Measurements from ENCODE around the gene ZBTB40.

The ZBTB40 gene, protein sequence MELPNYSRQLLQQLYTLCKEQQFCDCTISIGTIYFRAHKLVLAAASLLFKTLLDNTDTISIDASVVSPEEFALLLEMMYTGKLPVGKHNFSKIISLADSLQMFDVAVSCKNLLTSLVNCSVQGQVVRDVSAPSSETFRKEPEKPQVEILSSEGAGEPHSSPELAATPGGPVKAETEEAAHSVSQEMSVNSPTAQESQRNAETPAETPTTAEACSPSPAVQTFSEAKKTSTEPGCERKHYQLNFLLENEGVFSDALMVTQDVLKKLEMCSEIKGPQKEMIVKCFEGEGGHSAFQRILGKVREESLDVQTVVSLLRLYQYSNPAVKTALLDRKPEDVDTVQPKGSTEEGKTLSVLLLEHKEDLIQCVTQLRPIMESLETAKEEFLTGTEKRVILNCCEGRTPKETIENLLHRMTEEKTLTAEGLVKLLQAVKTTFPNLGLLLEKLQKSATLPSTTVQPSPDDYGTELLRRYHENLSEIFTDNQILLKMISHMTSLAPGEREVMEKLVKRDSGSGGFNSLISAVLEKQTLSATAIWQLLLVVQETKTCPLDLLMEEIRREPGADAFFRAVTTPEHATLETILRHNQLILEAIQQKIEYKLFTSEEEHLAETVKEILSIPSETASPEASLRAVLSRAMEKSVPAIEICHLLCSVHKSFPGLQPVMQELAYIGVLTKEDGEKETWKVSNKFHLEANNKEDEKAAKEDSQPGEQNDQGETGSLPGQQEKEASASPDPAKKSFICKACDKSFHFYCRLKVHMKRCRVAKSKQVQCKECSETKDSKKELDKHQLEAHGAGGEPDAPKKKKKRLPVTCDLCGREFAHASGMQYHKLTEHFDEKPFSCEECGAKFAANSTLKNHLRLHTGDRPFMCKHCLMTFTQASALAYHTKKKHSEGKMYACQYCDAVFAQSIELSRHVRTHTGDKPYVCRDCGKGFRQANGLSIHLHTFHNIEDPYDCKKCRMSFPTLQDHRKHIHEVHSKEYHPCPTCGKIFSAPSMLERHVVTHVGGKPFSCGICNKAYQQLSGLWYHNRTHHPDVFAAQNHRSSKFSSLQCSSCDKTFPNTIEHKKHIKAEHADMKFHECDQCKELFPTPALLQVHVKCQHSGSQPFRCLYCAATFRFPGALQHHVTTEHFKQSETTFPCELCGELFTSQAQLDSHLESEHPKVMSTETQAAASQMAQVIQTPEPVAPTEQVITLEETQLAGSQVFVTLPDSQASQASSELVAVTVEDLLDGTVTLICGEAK

DNA sequence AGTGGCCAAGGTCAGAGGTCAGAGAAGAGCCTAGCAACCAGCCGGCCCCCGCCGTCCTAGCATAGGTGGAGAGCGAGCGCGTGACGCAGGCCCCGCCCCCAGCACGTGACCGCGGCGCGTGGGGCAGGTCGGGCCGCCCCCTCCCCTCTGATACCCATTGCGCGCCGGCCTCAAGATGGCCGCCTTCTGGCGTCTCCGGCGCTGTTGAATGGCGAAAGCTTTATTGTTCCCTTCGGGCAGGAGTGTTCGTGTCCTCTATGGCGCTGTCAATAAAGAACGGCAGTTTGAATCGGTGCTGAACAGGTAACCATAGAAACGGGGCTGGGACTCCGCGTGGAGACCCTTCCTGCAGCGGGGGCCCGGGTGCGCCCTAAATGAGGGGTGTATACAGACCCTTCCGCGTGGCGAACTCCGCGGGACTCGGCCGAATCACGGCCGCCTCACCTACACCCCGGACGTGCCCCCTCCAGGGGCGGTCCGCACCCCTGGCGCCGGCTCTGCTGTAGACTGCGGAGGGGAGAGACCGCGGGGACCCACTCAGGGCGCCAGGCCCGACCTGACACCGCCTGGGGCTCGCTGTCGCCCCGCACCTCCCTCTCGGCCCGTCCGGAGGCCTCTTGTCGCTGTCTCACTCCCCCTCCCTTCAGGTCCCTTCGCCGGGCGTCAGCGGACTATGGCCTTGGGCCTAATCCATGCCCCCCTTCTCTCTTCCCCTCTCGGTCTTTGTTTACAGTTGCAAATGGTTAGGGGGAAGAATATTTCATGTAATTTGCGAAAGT is at the start of gene ZBTB40:
TSS of gene ZBTB40 (plus strand) at position 150 of the 779 bp plus-strand sequence. CDS start 38,098 bp downstream, outside the sequence.
- peak; percentile 89 for DNase-seq (ENCODE audit: low read depth)

DNA sequence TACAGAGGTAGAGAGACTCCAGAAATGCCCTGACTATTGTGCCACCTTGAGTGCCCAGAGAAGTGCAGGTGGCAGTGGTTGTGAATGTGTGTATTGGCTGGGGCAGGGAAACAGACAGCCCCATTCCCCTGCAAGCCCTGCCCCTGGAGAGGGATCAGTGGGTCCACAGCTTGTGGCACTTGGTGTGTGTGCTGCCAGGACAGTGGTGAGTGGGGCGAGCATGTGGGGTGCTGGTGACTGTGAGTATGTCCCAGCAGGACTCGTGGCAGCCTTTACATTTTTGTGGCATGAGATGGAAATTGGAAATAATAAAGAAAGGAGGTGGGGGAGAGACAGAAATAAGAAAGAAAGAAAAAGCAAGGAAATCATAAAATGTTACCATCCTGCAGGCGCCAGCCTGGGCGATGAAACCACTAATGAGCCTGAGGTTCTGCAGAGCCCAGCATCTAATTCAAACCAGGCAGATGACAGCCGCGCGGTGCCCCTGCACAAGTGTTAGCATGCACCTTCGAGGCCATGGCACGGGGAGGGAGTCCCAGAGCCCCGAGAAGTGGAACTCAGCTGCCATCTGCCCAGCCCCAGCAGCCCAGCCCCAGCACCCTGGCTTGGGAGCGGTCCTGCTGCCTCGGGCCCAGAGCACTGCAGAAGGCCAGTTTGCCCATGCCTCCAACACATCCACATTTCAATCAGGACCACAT is 49.1 kb upstream of the ZBTB40 start:
- DNase-seq (ENCODE audit: low read depth), result no peak

DNA sequence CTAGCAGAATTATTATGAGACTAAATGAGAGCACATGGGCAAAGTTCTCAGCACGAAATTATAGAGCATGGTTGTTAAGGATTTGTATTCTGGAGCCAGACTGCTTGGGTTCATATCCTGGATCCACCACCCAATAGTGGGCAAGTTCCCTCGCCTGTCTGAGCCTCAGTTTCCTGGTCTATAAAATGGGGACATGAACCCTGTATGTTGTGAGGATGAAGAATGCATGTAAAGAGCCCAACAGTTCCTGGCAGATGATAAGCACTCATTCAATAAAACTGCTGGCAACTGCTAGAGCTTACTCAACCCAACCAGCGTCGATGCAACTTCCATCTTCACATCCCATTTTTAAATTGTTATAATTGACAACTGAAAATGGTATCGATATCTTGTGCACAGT is 47.2 kb upstream of the ZBTB40 start:
- DNase-seq (ENCODE audit: low read depth), result no peak

DNA sequence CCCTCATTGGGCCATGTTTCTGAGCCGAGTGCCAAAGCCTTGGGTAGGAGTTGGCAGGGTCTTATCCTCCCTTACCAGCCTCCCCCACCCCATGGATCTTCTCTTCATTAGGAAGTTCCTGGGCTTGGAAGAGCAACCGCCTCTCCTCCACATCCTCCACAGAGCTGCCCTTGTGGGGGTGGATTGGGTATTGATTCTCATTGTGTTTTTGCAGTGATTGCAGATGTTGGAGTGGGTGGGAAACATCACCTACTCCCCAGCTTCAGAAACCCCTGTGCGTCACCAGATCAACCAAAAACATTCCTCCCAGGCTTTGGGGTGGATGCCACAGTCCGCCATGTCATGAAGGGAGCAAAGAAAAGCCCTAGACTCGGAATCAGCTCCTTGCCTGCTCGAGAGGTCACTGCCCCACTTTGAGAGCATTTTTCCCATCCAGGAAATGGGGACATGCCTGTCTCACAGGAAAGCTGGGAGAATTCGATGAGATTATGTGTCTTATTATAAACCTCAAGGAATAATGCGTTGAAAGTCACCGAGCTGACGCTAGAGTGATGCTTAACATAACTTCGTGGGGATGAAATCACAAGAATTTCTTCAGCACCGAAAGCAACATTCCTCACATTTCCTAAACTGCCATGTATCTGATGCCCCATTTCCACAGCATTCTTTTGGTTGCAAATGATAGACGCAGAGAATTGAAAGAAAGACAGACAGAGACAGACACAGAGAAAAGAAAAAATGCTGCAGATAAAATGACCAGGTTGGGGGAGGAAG is 44.7 kb upstream of the ZBTB40 start:
- DNase-seq (ENCODE audit: low read depth), result no peak

DNA sequence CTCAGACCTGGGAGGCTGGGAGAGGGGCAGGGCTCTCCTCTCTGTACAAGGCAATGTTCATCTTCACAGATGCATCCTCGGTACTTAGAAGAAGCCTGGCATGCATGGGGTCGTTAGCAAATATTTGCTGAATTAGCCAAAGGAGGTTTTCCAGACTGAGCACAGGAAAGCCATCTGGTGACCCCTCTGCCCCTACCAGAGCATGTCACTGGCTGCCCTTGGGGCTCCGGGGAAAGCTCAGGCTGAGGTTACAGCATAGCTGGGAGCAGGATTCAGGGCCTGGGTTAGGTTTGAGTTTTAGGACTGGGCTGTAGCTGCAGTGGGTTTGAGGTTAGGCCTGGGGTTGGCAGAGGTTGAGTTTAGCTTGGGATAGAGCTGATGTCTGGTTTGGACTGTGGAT is 43.4 kb upstream of the ZBTB40 start:
- DNase-seq (ENCODE audit: low read depth), result no peak

DNA sequence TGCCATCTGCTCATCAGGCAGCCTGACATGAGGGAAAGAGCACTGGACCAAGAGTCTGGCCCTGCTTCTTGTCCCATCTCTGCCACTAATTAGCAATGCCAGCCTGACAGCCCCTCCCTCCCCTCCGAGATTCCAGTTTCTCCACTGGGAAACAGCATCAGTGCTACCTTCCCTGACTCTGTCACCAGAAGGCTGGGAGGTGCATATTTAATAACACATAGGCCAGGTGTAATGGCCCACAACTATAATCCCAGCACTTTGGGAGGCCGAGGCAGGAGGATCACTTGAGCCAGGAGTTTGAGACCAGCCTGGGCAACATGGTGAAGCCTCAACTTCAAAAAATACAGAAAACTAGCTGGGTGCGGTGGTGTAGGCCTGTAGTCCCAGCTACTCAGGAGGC is 41.2 kb upstream of the ZBTB40 start:
- no peak for DNase-seq (ENCODE audit: low read depth)

DNA sequence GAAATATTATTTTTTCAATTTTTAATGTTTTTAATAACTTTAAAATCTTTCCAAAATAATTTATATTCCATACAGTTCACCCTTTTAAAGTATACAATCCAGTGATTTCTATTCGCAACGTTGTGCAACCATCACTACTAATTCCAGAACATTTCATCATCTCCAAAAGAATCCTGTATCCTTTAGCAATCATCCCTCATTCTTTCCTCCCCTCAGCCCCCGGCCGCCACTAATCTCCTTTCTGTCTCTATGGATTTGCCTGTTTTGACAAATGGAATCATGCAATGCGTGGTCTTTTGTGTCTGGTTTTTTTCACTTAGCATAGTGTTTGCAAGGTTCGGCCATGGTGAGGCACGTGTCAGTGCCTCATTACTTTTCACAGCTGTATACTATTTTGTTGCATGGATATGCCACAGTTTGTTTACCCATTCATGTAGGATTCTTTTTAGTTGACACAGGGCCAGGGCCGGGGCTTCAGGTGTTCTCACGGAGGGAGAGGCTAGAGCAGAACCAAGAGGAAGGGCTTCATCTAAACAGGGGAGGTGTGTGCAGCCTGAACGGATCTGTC is 40.6 kb upstream of the ZBTB40 start:
- DNase-seq (ENCODE audit: low read depth), result no peak

DNA sequence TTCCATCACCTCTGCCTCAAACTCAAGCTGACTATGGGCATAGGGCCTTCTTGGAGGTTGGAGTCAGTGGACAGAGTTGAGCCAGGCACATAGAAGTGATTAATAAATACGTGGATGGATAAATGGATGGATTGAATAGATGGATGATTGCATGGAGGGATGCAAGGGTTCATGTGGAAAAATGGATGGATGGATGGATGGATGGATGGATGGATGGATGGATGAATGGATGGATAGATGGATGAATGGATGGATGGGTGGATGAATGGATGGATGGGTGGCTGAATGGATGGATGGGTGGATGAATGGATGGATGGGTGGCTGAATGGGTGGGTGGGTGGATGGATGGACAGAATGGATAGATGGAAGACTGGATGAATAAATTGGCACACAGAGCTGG is 40.1 kb upstream of the ZBTB40 start:
- DNase-seq (ENCODE audit: low read depth), result no peak

DNA sequence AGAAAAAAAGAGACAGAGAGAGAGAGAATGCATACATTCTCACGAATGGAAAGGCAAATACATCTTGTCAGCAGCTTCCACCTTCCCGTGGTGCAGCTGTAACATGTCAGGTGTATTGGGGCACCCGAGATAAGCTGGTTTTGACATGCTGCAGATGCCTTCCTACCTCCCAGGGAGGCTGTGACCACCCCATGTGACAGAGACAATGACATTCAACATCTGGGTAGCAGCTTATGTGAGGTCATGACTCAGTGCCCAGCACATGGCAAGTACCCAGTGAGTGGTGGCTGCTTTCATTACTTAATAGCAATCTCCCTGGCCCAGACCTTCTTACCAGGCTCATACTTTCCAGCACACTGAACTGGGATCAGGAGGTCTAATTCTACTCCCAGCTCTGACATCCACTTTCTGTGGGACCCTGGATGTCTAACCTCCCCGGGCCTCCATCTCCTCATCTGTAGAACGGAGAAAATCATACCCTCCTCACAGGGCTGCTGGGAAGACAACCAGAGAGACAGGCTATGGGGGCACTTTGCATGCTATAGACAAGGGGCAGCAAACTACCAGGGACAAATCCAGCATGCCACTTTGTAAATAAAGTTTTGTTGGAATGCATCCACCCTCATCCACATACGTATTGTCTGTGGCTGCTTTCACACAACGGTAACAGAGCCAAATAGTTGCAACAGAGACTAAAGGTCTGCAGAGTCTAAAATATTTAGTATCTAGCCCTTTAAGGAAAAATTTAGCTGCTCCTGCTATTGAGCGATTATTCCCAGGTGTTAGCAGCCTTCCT is 38.5 kb upstream of the ZBTB40 start:
- no peak for DNase-seq (ENCODE audit: low read depth)

DNA sequence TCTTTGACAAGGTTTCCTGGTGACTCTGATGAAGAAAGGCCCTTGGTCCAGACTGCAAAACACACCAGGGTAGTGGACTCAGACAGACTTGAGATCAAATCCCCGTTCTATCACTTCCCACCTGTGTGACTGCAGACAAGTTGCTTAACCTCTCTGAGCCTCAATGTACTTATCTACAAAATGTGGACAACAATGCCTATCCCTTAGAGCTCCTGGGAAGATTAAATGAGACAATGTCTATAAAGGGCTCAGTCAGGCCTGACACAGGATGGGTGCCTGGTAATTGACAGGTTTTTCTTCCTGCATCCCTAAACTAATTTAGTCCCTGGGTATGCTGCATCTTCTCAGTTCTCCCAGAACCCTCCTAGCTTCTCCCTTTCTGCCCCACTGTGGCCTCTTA is 37.9 kb upstream of the ZBTB40 start:
- no peak for DNase-seq (ENCODE audit: low read depth)

DNA sequence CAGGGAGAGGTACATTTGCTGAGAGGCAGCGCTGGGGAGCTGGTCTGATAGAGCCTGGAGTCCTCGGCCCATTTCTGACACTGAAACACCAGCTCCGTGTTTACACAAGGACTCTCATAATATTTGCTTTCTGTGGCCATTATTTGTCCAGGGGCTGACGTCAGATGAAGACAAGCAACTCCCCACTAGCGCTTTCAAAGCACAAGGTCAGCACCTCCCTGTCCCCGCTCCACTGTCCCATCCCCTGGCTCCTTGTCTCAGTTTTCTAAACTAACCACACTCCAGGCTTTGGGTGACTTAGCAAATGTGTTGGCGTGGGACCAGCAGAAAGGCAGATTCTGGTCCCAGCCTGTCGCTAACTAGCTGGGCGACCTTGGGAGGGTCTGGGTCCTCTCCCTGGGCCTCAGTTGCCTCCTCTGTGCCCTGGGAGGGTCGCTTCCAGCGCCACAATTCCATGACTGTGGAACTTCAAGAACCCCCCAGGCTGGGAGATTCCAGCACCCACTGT is 37.4 kb upstream of the ZBTB40 start:
- no peak for DNase-seq (ENCODE audit: low read depth)

DNA sequence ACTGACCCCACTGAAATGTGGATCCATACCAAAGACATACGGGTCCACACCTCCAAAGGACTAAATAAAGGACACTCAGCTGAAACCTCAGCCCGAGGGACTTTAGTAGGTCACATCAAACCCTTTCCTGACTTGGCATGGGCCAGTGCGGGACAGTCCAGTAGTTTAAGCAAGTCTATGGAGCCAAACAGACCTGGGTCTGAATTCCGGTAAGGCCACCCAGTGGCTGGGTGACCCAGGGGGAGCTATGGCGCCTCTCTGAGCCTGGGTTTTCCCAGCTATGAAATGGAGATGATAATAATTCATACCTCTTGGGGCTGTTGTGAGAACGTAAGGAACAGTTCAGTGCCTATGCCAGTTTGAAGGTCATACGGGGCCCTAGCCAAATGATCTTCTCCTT is 36.2 kb upstream of the ZBTB40 start:
- DNase-seq (ENCODE audit: low read depth), result no peak

DNA sequence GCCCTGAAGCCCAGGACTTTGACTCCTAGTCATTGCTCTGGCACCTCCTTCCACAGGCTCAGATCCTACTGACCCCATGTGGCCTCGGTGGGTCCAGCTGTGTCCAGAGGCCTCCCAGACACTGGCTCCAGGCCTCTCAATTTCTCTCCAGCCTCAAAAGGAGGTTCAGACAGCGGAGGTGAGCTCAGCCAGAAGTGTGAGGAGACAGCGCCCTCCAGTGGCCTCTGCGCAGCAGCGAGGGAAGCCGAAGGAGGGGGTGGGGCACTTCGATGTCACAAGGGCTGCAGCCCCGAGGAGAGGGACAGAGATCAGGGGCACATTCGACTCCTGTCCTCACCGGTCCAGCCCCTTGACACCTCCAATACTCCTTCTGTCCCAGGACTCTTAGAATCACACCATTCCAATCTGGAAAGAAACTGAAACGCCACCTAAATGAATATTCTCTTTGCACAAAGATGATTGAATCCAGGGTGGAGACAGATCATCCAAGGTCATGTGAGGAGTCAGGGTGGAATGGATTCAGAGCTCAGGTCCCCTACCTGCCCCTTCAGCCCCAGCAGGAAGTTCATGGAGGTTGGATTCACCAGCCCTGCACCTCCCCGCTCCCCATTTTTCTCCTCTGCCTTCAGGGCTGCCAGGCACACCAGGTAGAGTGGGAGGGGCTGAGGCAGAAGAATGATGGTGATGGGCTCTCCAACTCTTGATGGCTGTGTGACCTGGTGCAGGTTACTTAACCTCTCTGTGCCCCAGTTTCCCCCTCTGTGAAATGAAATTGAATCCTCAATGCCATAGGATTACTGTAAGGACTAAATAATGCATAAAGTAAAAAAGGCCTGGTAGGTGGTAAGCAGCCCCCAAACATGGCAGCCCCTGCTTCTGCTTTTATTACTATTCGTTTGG is 34.8 kb upstream of the ZBTB40 start:
- peak; percentile 42 for DNase-seq (ENCODE audit: low read depth)

DNA sequence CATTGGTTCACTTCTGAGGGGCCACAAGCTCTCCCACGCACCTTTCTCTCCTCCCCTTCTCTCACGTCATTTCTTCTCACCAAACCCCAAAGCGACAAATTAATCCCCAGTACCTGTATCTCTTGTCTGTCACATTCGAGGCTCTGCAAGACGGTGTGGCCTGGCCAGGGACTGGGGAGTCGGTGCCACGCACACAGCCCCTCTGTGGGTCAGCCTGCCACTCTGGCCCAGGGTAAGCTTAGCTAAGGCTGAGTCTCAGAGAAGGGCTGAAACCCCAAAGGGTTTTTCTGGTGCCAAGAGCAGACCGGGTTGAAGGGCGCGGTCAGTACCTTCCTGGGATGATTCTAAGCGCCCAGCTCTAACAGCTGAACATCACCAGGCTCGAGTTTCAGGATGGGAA is 34.2 kb upstream of the ZBTB40 start:
- DNase-seq (ENCODE audit: low read depth), result no peak

DNA sequence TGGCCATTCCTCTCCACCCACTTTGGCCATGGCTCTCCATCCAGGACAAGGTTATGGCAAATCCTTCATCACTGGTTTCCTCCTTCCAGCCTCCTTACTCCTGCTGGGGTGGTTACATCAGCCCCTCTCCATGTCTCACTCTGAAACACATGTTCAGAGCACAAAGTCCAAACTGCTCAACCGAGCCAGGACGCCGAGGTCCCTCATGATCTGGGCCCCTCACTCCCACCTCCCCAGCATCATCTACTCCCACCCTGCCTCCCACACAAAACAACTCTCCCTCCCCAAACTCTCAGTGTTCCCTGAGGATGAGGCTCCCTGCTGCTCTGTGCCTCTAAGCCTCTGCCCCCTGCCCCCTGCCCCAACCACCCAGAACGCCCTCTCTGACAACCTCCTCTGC is 33.3 kb upstream of the ZBTB40 start:
- DNase-seq (ENCODE audit: low read depth), result no peak

DNA sequence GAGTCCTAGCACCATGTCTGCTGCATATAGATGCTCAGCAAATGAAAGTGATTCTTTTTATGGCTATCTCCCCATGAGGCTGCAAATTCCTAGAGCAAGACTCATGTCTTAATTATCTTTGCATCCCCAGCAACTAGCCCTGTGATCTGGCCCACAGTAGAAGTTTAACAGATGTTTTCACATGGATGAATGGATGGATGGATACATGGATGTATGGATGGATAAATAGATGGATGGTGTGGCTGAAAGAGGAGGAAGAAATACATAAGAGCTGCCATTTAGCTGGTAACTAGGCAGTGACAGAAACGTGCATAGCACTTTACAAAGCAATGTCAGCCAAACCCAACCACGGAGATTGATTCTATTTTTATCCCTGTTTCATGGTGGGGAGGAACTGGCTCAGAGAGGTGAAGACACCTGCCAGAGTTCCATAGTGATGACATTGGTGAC is 32.7 kb upstream of the ZBTB40 start:
- DNase-seq (ENCODE audit: low read depth), result no peak

DNA sequence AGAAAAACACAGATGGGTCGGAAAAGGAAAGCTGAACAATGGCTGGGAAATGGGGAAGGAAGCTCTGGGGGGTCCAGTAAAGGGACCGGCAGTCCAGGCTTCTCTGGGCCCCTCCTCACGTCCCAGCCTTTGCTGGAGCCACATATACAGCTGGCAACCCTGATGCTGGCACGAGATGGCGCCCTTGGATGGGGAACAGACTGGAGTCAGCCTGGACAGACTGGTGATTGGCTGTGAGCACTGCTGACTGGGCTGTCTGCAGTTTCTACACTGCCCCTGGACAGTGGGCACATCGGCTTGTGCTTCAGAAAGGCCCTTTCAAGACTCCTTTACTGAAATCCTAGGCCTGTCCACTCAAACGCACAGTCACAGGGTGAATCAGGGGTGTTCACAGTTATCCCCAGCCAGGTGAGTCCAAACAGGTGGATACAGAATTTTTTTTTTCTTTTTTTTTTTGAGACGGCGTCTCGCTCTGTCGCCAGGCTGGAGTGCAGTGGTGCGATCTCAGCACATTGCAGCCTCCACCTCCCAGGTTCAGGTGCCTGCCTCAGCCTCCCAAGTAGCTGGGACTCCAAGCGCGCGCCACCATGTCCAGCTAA is 31.1 kb upstream of the ZBTB40 start:
- peak; percentile 9 for DNase-seq (ENCODE audit: low read depth)
